ENCODE measurements around the gene BBIP1. TPM values are rescaled to one million over a fixed set of nuclear protein-coding genes. Genes with fewer than 3 reads are reported as not detected.

Gene BBIP1
- total RNA-seq, 6 experiments from 2014 or later, result 9.4 to 15.7 (median 11.5) TPM

DNA sequence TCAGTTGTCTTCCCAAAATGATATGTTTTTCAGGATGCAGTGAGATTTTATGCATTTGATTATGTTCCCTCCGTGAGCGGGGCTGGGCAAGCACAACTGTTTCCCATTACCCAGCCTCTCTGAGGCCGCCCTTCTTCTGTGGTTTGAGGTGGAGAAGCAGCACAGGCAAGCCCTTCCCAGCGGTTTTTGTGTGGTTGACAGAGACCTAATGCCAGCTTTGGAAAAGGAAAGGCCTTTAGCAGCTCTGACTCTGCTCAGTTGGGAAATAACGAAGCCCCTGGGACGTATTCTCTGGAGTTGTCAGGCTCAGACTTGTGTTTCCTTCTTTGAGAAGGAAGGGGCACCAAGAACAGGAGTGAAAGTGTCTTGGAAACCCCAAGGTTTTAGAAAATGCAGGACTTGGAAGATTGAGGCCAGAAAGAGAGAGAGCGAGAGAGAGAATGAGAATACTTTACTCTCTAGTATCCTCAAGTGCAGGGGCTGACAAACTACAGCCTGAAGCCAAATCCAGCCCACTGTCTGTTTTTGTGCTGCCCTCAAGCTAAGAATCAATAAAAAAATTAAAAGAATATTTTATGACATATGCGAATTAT lies 67.9 kb downstream of the BBIP1 start:
- intact Hi-C loops (cut with DNase I), result no loop called here
- Histone ChIP-seq H3K27me3 (no peaks in the 10 kb centered on the region), H3K9me3 (no peaks in the 10 kb centered on the region), H3K4me3 (no peak overlapping the region), H3K36me3 (no peaks in the 10 kb centered on the region), H3K4me1 (peaks cover 0 to 31% (median 15%) of the 10 kb centered on the region in 4 donors), H3K27ac (no peak overlapping the region)
- 67% methylated on average over 7 of the region's 8 CpGs for WGBS (ENCODE audit: insufficient coverage, low coverage, low lambda C conversion rate, missing lambda C conversion rate)
- no peak for TF ChIP-seq POLR2A (IDR thresholded peaks at IDR 0.05)
- TF ChIP-seq, protein P1, sequence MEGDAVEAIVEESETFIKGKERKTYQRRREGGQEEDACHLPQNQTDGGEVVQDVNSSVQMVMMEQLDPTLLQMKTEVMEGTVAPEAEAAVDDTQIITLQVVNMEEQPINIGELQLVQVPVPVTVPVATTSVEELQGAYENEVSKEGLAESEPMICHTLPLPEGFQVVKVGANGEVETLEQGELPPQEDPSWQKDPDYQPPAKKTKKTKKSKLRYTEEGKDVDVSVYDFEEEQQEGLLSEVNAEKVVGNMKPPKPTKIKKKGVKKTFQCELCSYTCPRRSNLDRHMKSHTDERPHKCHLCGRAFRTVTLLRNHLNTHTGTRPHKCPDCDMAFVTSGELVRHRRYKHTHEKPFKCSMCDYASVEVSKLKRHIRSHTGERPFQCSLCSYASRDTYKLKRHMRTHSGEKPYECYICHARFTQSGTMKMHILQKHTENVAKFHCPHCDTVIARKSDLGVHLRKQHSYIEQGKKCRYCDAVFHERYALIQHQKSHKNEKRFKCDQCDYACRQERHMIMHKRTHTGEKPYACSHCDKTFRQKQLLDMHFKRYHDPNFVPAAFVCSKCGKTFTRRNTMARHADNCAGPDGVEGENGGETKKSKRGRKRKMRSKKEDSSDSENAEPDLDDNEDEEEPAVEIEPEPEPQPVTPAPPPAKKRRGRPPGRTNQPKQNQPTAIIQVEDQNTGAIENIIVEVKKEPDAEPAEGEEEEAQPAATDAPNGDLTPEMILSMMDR (IDR thresholded peaks at IDR 0.05), result no peak
- ATAC-seq (no peak), DNase-seq (no peak)

DNA sequence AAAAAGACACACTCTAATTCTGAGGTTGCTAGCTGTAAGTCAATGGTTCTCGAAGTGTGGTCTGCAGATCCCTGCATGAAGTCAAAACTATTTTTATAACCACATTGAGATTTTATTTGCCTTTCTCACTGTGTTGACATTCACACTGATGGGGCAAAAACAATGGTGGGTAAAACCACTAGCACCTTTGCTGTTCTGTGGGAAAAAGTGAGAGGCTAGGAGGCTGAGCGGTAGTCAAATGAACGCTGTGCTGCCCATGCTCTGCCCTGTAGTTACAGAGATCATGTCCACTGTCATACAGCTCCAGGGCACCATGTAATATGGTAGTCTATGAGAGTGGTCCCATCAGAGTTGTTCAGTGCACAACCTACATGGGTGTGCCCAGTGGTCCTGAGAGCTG lies 68.9 kb downstream of the BBIP1 start:
- DNase-seq, result no peak

More for the DNA sequence above, 68.9 kb downstream of the BBIP1 start:
- intact Hi-C loops (cut with DNase I), result no loop called here
- no peak for TF ChIP-seq POLR2A (IDR thresholded peaks at IDR 0.05)
- TF ChIP-seq, protein P1 (IDR thresholded peaks at IDR 0.05), result no peak
- Histone ChIP-seq H3K27me3 (no peaks in the 10 kb centered on the region), H3K36me3 (no peaks in the 10 kb centered on the region), H3K27ac (no peak overlapping the region), H3K4me1 (peaks cover 0 to 40% (median 19%) of the 10 kb centered on the region in 4 donors), H3K9me3 (no peaks in the 10 kb centered on the region), H3K4me3 (no peak overlapping the region)
- 97% methylated on average over 2 of the region's 3 CpGs for WGBS (ENCODE audit: insufficient coverage, low coverage, low lambda C conversion rate, missing lambda C conversion rate)
- ATAC-seq, result no peak

Other genes starting within 250 kb of the BBIP1 start
- gene PDCD4, start 47.3 kb downstream of the BBIP1 start, total RNA-seq, result 100 to 1,000 TPM in 1 of 6 experiments, 10 to 100 TPM in 5; 10.8 to 105 (median 32.5) TPM
- gene SHOC2, start 424 bp upstream of the BBIP1 start, total RNA-seq, result 10 to 100 TPM; 16.0 to 28.6 (median 22.2) TPM
- under 1 TPM; 0.22 to 0.99 (median 0.51) TPM for gene ADRA2A, start 157.8 kb upstream of the BBIP1 start, total RNA-seq

All from right lobe of liver (tissue), 6 donors.